MM.1S (cell line): ENCODE measurements around the gene CLIC5.

Source experiments
- DNase-seq: peaks from one replicate; pipeline ENCODE4 v3.0.0-alpha.2; 2015
- H2AFZ ChIP-seq: fragments of 300-600 bp; sonication (generic); 2 replicates; pipeline ENCODE4 v1.6.0; 2016; ENCODE audit warnings: antibody characterized with exemption, low read length
- H3F3A ChIP-seq: fragments of 300-600 bp; sonication (generic); 2 replicates; pipeline ENCODE4 v1.6.1; 2016; ENCODE audit warnings: mild to moderate bottlenecking, antibody characterized with exemption, low read length, moderate library complexity, mixed read lengths; ENCODE audit not compliant: insufficient read depth
- H3K27ac ChIP-seq: fragments of 300-600 bp; sonication (generic); 2 replicates; pipeline ENCODE4 v1.5.1; 2016; ENCODE audit warnings: mild to moderate bottlenecking, low read length
- H3K27me3 ChIP-seq: fragments of 300-600 bp; sonication (generic); replicated peaks from 2 replicates; pipeline ENCODE4 v1.6.0; 2016; ENCODE audit warnings: low read length; ENCODE audit not compliant: insufficient read depth
- H3K36me3 ChIP-seq: fragments of 300-600 bp; sonication (generic); replicated peaks from 2 replicates; pipeline ENCODE4 v1.6.1; 2016; ENCODE audit warnings: mild to moderate bottlenecking, low read length, mixed read lengths; ENCODE audit not compliant: insufficient read depth
- H3K4me1 ChIP-seq: fragments of 300-600 bp; sonication (generic); 2 replicates; pipeline ENCODE4 v1.6.1; 2016; ENCODE audit warnings: low read length, mixed read lengths
- H3K4me2 ChIP-seq: fragments of 300-600 bp; sonication (generic); 2 replicates; pipeline ENCODE4 v1.6.0; 2016; ENCODE audit warnings: low read depth, low read length
- H3K4me3 ChIP-seq: fragments of 300-600 bp; sonication (generic); 2 replicates; pipeline ENCODE4 v1.5.1; 2016; ENCODE audit warnings: low read length, mixed read lengths
- H3K79me2 ChIP-seq: fragments of 300-600 bp; sonication (generic); 2 replicates; pipeline ENCODE4 v1.6.1; 2016; ENCODE audit warnings: mixed run types, low read length, mixed read lengths
- H3K9ac ChIP-seq: fragments of 300-600 bp; sonication (generic); 2 replicates; pipeline ENCODE4 v1.6.1; 2016; ENCODE audit warnings: low read length, mixed read lengths
- H3K9me2 ChIP-seq: fragments of 300-600 bp; sonication (generic); replicated peaks from 2 replicates; pipeline ENCODE4 v1.6.1; 2016; ENCODE audit warnings: mild to moderate bottlenecking, low read length, mixed read lengths; ENCODE audit not compliant: insufficient read depth
- H3K9me3 ChIP-seq: fragments of 300-600 bp; sonication (generic); replicated peaks from 2 replicates; pipeline ENCODE4 v1.6.1; 2016; ENCODE audit warnings: mild to moderate bottlenecking, low read length, mixed read lengths; ENCODE audit not compliant: insufficient read depth
- H4K20me1 ChIP-seq: fragments of 300-600 bp; sonication (generic); 2 replicates; pipeline ENCODE4 v1.6.1; 2016; ENCODE audit warnings: mild to moderate bottlenecking, low read length, moderate library complexity, mixed read lengths; ENCODE audit not compliant: insufficient read depth
- CTCF ChIP-seq: fragments of 300-600 bp; sonication (generic); IDR thresholded peaks from 2 replicates; pipeline ENCODE4 v1.5.1; 2016; ENCODE audit warnings: antibody characterized with exemption, low read length, mixed read lengths
- EZH2 ChIP-seq: fragments of 300-600 bp; sonication (generic); optimal IDR thresholded peaks from 2 replicates; pipeline ENCODE3; 2017; ENCODE audit warnings: low read depth, mild to moderate bottlenecking, antibody characterized with exemption, low read length, mixed read lengths
- EZH2phosphoT487 ChIP-seq: fragments of 300-600 bp; sonication (generic); IDR thresholded peaks from 2 replicates; pipeline ENCODE4 v1.6.1; 2018; ENCODE audit warnings: antibody characterized with exemption, low read length

The CLIC5 gene

GRCh38 chr6:45981046-45981445 lies 34.6 kb downstream of the CLIC5 start:
- Histone ChIP-seq H3K4me3 (no peak overlapping the region), H3K79me2 (no peaks in the 10 kb centered on the region), H3K27ac (no peak overlapping the region), H3K9me3 (no peaks in the 10 kb centered on the region), H3K36me3 (no peaks in the 10 kb centered on the region), H3K27me3 (no peaks in the 10 kb centered on the region), H3K9ac (no peak overlapping the region), H3K4me1 (no peaks in the 10 kb centered on the region), H4K20me1 (no peaks in the 10 kb centered on the region), H2AFZ (no peak overlapping the region), H3K9me2 (no peaks in the 10 kb centered on the region), H3K4me2 (no peak overlapping the region), H3F3A (no peaks in the 10 kb centered on the region)
- TF ChIP-seq CTCF, result no peak
- no peak for TF ChIP-seq EZH2phosphoT487
- TF ChIP-seq EZH2, result no peak
- DNase-seq, result no peak

- Histone ChIP-seq H3K27me3 (no peaks in the 10 kb centered on the region), H3K4me3 (no peak overlapping the region), H2AFZ (no peak overlapping the region), H3K36me3 (no peaks in the 10 kb centered on the region), H3K9me2 (no peaks in the 10 kb centered on the region), H3K9ac (no peak overlapping the region), H3K27ac (no peak overlapping the region), H3F3A (no peaks in the 10 kb centered on the region), H3K79me2 (no peaks in the 10 kb centered on the region), H3K9me3 (no peaks in the 10 kb centered on the region), H3K4me1 (peaks cover 7% of the 10 kb centered on the region; the same call in 1 of the 2 replicates), H4K20me1 (no peaks in the 10 kb centered on the region), H3K4me2 (no peak overlapping the region)
- TF ChIP-seq EZH2phosphoT487 (no peak), CTCF (no peak), EZH2 (no peak)
- no peak for DNase-seq
These were observed 36.3 kb downstream of the CLIC5 start for GRCh38 chr6:45979311-45979710.

- no peak for TF ChIP-seq EZH2phosphoT487
- TF ChIP-seq EZH2, result no peak
- TF ChIP-seq CTCF, result no peak
- Histone ChIP-seq H3K4me3 (no peak overlapping the region), H3F3A (no peaks in the 10 kb centered on the region), H3K79me2 (no peaks in the 10 kb centered on the region), H3K9me2 (no peaks in the 10 kb centered on the region), H3K4me2 (no peak overlapping the region), H3K9me3 (no peaks in the 10 kb centered on the region), H2AFZ (no peak overlapping the region), H3K9ac (no peak overlapping the region), H3K4me1 (peaks cover 22% of the 10 kb centered on the region; the same call in 1 of the 2 replicates), H3K27me3 (no peaks in the 10 kb centered on the region), H3K36me3 (no peaks in the 10 kb centered on the region), H4K20me1 (no peaks in the 10 kb centered on the region), H3K27ac (no peak overlapping the region)
- no peak for DNase-seq
These were observed 41.1 kb downstream of the CLIC5 start for GRCh38 chr6:45974596-45974995.
